Skin of body (tissue), 2 donors: ENCODE results near the gene C9orf50. TPM values are rescaled to one million over a fixed set of nuclear protein-coding genes. Genes with fewer than 3 reads are reported as not detected.
"Not testable (repeated sequence)": the region's sequence is repeated elsewhere in the genome, so short reads cannot be mapped to it uniquely, and the experiment has no call there.

ENCODE experiments used
- DNase-seq: peaks from one replicate; lab custom pipeline; 2025; lab: John Stamatoyannopoulos, UW
- total RNA-seq: library from RNA; depleted of rRNA; stranded (reverse); fragments of >200 nt; gene quantifications from one replicate; pipeline ENCODE4 v1.2.3, GENCODE V29; 2014

The C9orf50 gene
- total RNA-seq, 1 donor from 2014 or later: not detected

GRCh38 chr9:129610473-129611306 lies 10.2 kb downstream of the C9orf50 start:
- DNase-seq: peak; percentile 76

DNA sequence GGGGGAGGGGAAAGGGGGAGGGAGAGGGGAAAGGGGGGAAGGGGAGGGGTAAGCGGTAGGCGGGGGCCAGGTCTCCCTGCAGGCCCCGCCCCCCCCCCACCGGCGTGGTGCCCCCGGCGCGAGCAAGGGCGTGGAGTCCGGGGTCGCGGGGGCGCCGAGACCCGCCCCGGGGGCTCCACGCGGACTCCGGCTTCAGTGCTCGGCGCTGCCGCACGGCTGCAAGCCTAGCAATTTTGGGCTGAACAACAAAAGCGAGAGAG lies 10.8 kb downstream of the C9orf50 start:
- no peak for DNase-seq

GRCh38 chr9:129609486-129610212 lies 11.3 kb downstream of the C9orf50 start:
- no peak for DNase-seq

- no peak for DNase-seq
Observed at GRCh38 chr9:129608561-129609481, 12.1 kb downstream of the C9orf50 start.

DNA sequence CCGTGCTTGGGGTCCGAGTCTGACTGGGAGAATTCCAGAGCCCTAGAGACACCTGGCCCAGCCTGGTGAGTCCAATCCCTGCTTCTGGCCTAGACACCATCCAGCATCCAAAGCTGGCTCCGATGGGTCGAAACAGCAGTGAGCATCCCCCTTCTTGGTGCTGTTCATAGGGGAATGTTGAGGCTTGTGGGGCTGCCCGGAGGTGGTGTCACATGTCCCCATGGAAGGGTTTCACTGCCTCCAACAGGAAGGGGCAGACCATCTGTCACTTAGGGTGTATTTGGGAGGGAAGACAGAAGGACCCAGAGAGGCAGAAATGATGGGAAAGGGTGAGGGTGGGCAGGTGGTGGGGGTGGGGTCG lies 13.9 kb downstream of the C9orf50 start:
- no peak for DNase-seq

DNA sequence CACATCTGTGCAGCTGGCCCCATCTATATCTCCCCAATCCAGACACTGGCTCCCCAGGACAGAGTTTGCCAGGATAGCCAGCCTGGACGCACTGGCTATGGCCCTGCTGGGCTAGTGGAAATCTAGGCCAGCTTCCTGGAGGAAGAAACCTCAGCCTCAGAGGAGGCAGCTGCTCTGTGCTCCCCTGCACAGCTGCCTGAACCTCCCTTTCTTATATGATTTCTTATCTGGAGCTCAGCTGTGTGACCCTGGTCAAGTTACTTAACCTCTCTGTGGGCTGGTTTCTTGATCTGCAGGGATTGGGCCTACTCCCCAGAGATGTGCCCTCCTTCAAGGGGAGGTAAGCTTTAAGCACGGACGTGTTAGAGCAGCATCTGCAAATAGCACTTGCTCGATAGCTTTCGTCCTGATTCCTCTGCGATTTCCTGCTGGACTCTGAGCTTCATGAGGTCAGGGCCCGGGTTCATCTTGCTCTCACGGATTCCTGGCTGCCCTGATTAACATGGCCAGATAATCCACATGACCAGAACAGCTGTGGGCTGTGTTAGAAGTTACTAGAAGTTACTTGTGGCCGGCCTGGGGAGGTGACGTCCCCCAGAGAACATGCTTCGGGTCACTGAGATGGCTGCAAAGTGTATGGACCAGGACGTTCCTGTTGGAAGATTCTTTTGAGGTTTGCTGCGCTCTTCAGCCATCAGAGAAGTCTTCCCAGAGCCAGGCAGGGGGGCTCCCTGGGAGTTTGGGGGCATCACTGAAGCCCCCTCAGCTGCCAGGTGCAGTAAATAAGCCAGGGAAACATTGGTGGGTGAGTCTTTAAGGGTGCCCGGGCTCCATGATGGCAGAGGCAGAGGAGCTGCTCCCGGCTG lies 14.5 kb downstream of the C9orf50 start:
- DNase-seq: no peak

- no peak for DNase-seq
Observed at GRCh38 chr9:129604766-129605163, 16.1 kb downstream of the C9orf50 start.

DNA sequence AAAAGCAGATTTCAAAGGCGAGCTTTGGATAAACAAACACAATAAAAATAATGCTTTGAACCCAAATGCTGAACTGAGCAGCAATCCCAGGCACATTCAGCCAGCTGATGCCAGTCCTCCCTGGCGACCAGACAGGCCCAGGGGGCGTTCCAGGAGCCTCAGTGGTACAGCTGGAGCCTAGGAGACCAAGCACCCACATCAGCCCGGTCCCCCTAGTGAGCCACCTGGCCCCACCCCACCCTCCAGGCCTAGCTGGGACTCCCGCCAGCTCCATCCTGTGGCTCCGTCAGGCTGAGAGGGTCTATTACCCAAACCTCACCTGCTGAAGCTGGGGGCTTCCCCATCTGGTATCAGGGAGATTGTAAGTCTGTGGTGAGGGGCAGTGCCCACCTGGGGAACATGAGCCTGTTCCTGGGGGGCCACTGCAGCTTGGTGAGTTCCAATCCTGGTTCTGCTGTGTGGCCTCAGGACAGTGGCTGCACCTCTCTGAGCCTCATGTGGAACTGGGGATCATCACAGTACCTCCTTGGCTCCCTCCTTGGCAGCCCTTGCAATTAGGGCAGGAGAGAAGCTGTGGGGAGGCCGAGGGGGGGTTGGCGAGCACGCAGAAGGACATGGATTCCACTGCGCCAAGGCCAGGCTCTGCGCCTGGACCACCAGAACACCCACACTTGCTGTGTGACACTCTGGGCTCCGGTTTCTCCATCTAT lies 16.7 kb downstream of the C9orf50 start:
- DNase-seq: no peak

- DNase-seq: no peak
Observed at GRCh38 chr9:129602598-129603415, 18.1 kb downstream of the C9orf50 start.

DNA sequence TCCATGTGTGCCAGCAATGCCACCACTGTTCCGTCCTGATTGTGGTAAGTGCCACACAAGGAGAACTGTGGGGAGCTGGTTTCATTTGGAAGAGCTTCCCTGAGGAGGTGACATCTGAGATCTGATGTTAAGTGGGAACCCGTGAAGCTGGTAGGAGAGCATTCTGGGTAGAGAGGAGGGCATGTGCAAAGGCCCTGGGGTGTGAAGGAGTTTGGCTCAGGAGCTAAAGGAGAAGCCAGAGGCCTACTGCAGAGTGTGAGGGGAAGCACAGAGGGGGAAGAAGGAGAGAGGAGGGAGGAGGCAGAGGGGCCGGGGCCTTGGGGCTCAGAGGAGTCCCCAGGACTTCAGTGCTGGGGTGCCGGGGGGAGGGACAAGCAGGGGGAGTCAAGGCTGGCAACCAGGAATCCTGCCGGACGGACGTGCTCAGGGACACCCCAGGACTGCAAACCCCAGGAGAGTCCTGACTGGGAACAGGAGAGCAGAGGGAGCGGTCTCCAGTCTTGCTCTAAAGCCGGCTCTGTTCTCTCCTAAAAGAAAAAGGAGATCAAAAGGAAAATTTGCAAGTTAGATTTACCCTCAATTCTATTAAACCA lies 19.7 kb downstream of the C9orf50 start:
- no peak for DNase-seq

GRCh38 chr9:129598089-129598596 lies 22.8 kb downstream of the C9orf50 start:
- no peak for DNase-seq

DNA sequence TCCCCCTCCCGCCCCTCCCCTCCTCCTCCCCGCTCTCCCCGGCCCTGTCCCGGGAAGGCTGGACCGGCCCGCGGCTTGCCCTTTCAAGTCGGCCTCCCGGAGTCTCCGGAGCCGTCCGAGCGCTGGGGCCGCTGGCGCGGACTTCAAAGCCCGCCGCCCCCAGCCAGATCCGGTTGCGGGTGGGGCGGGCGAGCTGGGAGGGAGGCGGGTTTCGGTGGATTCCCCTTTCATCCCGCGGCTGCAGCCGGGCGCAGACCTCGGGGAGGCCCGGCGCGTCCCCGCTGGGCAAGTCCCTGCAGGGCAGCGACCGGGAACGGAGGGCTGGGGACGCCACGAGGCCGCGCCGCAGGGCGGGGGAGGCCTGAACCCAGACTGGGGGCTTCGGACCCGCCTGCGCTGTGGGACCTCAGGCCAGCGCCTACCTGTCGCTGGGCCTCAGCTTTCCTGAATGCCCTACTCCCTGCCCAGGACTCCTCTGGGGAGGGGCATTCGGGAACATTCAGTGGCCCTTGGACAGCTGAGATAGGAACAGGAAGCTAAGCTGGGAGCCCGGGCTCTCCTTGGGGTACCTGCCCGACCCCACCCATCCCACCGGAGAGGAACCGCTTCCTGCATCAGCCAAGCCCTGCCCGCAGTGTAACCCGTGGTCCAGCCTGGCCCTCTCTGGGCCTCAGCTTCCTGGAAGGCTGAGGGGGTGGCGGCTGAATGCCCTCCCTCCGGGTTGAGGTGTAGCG lies 23.4 kb downstream of the C9orf50 start:
- no peak for DNase-seq

- DNase-seq: no peak
Observed at GRCh38 chr9:129596541-129597331, 24.2 kb downstream of the C9orf50 start.

- no peak for DNase-seq
Observed at GRCh38 chr9:129595903-129596540, 24.9 kb downstream of the C9orf50 start.

GRCh38 chr9:129595311-129595741 lies 25.6 kb downstream of the C9orf50 start:
- no peak for DNase-seq

DNA sequence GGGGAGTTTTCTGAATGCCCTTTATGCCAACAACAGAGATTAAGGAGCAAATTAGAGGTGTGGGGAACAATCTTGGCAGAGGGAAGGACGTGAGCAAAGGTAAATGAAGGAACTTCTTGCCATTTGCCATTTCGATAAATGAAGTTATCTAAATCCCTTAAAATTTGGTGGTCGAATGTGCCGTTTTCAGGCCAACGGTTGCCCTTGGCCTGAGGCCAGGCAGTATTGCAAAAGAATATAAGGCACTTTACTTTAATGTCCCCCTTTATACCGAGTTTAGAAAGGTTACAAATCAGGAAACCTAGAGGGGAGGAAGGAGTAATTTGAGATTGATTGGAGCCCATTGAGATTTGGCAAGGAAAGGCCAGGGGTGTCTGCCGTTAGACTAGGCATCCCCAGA lies 26.3 kb downstream of the C9orf50 start:
- no peak for DNase-seq

GRCh38 chr9:129592790-129593189 lies 28.1 kb downstream of the C9orf50 start:
- DNase-seq: not testable (repeated sequence)
